Adrenal gland (tissue), 12 donors: ENCODE data around the gene SEMA6D. TPM values are rescaled to one million over a fixed set of nuclear protein-coding genes. Genes with fewer than 3 reads are reported as not detected.

Experiments used
- DNase-seq, 7 donors: peaks; one replicate each; pipeline ENCODE4 v3.0.0-alpha.2; 2019 to 2020
- H3K27ac ChIP-seq, 5 donors: fragments of 200-600 bp; sonication (generic) in 4 of 5; 1 replicate in 3 of 5; 2 replicates in 2 of 5; pipeline versions ENCODE4 v1.5.1 to v1.8.0; 2016 to 2020; ENCODE audit warnings: mild to moderate bottlenecking in 1 of 5
- H3K27me3 ChIP-seq: fragments of 200-600 bp; 2 replicates; pipeline ENCODE4 v1.8.0; 2021
- H3K36me3 ChIP-seq, 2 donors: fragments of 200-600 bp; replicated peaks in 1 of 2; 1 replicate in 1 of 2; 2 replicates in 1 of 2; pipeline versions ENCODE4 v1.5.1 to v1.8.0; 2018 to 2022
- H3K4me1 ChIP-seq, 2 donors: fragments of 200-600 bp; replicated peaks in 1 of 2; 1 replicate in 1 of 2; 2 replicates in 1 of 2; pipeline versions ENCODE4 v1.5.1 to v1.8.0; 2018 to 2021
- H3K4me3 ChIP-seq, 4 donors: fragments of 200-600 bp; sonication (generic) in 3 of 4; one replicate each; pipeline ENCODE4 v1.5.1; 2016 to 2018
- H3K9me3 ChIP-seq, 3 donors: fragments of 200-600 bp; sonication (generic) in 1 of 3; replicated peaks in 1 of 3; 1 replicate in 2 of 3; 2 replicates in 1 of 3; pipeline versions ENCODE4 v1.5.1 to v1.8.0; 2016 to 2021
- POLR2A ChIP-seq, 2 donors: fragments of 450-650 bp; IDR thresholded peaks; one replicate each; pipeline ENCODE4 v1.6.1; 2017; ENCODE audit warnings: antibody characterized with exemption in 2 of 2, mild to moderate bottlenecking in 2 of 2, moderate library complexity in 1 of 2
- WGBS, 4 donors: extraction: QIAGEN DNeasy Blood & Tissue Kit in 2 of 4; methylation state at CpG; one replicate each; pipeline versions ENCODE4 v1.1.5 to v1.1.7; 2013 to 2017; 5-methylcytosine and 5-hydroxymethylcytosine counted together
- intact Hi-C, 2 donors: fragments of 100-400 bp; cut with DNase I; formaldehyde crosslinking; loops; one replicate each; pipeline versions ENCODE4 v1.14.1 to v1.15.0; 2022 to 2023
- polyA plus RNA-seq, 3 donors: library from polyadenylated mRNA; stranded (reverse); fragments of 200-250 nt in 2 of 3; fragments of 350-450 nt in 1 of 3; fragmentation: Illumina TruSeq in 1 of 3; extraction: RNeasy Lipid Tissue Mini Kit (QIAGEN cat#74804) in 1 of 3; gene quantifications; one replicate each; pipeline ENCODE4 v1.2.3, GENCODE V29; 2013 to 2014
- total RNA-seq, 9 donors: library from RNA; depleted of rRNA in 4 of 9; stranded (reverse); fragments of >200 nt in 4 of 9; fragments of 120-200 nt in 1 of 9; fragmentation: NEBNext Ultra II Directional in 1 of 9; extraction: Animal tissue kit (Norgen Biotek cat#: 25700) in 1 of 9; gene quantifications; one replicate each; pipeline versions ENCODE4 v1.1.0 to v1.2.4, GENCODE V29; 2013 to 2023
- TF ChIP-seq, protein P1 (sequence below), 6 experiments: fragments of 450-650 bp in 4 of 6; fragments of 200-600 bp in 2 of 6; sonication (generic) in 1 of 6; IDR thresholded peaks; 1 replicate in 5 of 6; 2 replicates in 1 of 6; pipeline versions ENCODE4 v1.5.1 to v1.8.0; 2016 to 2021; ENCODE audit warnings: antibody characterized with exemption in 6 of 6, mild to moderate bottlenecking in 2 of 6, moderate library complexity in 1 of 6
- donor health status: healthy with polysubstance abuse.
- donor health status: Bipolar disorder and iron deficiency.
- donor health status: DM: yes; HTN: yes; CAD: no.
- donor health status: DM: no; HTN: no; CAD: no.
- donor health status: DM: no; HTN: no; CAD: no.
- donor health status: DM: yes; HTN: yes; CAD: no.

SEMA6D gene
- total and polyA plus RNA-seq, 12 donors, result 0.30 to 10.3 (median 2.5) TPM

DNA sequence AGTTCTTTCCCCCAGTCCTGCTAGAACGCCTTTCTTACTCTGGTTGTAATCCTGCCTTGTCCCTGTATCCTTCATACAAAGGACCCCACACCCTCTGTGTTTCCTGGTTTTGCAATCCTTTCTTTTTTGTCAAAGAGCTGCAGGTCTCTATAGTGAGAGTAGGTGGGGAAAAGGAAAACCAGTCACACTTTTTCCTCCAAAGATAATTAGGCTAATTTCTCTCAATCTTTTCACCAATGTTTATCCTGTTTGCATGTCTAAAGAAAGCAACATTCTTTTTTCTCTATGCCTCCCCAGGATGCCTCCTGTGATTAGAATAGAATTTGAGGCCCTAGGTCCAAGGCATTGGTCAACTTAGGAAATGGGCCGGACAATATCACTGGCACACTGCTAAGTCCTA is 25.4 kb downstream of the SEMA6D start:
- TF ChIP-seq POLR2A (IDR thresholded peaks at IDR 0.05), result no peak
- TF ChIP-seq, protein P1, sequence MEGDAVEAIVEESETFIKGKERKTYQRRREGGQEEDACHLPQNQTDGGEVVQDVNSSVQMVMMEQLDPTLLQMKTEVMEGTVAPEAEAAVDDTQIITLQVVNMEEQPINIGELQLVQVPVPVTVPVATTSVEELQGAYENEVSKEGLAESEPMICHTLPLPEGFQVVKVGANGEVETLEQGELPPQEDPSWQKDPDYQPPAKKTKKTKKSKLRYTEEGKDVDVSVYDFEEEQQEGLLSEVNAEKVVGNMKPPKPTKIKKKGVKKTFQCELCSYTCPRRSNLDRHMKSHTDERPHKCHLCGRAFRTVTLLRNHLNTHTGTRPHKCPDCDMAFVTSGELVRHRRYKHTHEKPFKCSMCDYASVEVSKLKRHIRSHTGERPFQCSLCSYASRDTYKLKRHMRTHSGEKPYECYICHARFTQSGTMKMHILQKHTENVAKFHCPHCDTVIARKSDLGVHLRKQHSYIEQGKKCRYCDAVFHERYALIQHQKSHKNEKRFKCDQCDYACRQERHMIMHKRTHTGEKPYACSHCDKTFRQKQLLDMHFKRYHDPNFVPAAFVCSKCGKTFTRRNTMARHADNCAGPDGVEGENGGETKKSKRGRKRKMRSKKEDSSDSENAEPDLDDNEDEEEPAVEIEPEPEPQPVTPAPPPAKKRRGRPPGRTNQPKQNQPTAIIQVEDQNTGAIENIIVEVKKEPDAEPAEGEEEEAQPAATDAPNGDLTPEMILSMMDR (IDR thresholded peaks at IDR 0.05), result no peak
- 76 to 84% (median 83%) methylated on average over 2 of the region's 2 CpGs for WGBS, 4 donors
- intact Hi-C loops, result no loop called here
- Histone ChIP-seq H3K9me3 (no peaks in the 10 kb centered on the region), H3K27ac (no peak overlapping the region), H3K27me3 (no peaks in the 10 kb centered on the region), H3K4me3 (no peak overlapping the region), H3K36me3 (no peaks in the 10 kb centered on the region), H3K4me1 (no peaks in the 10 kb centered on the region)
- DNase-seq, result no peak

GRCh38 chr15:47743385-47743784 is 26.1 kb downstream of the SEMA6D start:
- intact Hi-C loops, result no loop called here
- H3K27ac ChIP-seq, result no peak overlapping the region
- WGBS, 4 donors, result 63 to 82% (median 71%) methylated on average over 6 of the region's 6 CpGs

DNA sequence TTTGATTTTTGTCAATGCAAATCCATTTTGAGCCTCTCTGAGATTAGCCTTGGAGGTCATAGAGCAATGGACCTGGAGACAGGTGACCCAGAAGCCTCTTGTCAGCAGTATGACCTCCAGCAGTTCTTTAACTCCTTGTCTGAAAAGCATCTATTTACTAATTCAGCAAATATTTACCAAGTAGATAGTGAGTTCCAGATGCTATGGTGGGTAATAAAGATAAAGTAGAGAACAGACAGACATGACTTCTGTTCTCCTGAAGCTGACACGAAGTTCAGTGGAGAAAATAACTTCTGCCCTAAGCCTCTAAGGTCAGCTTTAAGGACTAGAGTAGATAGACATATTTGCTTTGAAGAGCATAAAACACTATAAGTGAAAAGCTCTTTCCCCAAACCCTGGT is 26.6 kb downstream of the SEMA6D start:
- 77 to 81% (median 79%) methylated on average over 1 of the region's 1 CpG for WGBS, 4 donors
- Histone ChIP-seq H3K4me3 (no peak overlapping the region), H3K27ac (no peak overlapping the region), H3K9me3 (no peaks in the 10 kb centered on the region), H3K4me1 (no peaks in the 10 kb centered on the region), H3K27me3 (no peaks in the 10 kb centered on the region), H3K36me3 (no peaks in the 10 kb centered on the region)
- no peak for DNase-seq
- TF ChIP-seq, protein P1 (IDR thresholded peaks at IDR 0.05), result no peak
- no peak for TF ChIP-seq POLR2A (IDR thresholded peaks at IDR 0.05)
- intact Hi-C loops, result no loop called here

More at GRCh38 chr15:47743385-47743784, 26.1 kb downstream of the SEMA6D start:
- Histone ChIP-seq H3K4me1 (no peaks in the 10 kb centered on the region), H3K27me3 (no peaks in the 10 kb centered on the region), H3K36me3 (no peaks in the 10 kb centered on the region), H3K9me3 (no peaks in the 10 kb centered on the region), H3K4me3 (no peak overlapping the region)
- TF ChIP-seq, protein P1 (IDR thresholded peaks at IDR 0.05), result no peak
- no peak for TF ChIP-seq POLR2A (IDR thresholded peaks at IDR 0.05)
- no peak for DNase-seq

DNA sequence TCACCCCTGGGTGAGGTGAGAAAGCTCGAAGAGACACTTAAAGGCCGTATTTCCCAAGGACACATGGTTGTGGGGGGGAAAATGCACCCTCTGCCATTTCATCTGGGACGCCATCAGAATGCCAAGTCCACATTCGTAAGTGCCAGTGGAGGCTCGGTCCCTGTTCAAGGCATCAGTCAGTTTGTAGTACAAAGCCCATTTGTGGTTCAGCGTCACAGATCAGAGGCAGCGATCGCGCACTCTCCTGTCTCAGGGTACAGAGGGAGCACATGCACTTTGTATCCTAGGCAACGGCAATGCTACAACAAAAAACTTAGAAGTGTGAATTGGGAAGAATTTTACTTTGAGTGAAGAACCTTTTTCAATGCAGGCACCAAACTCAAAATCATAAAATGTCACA is 27.2 kb downstream of the SEMA6D start:
- Histone ChIP-seq H3K4me3 (no peak overlapping the region), H3K9me3 (no peaks in the 10 kb centered on the region), H3K4me1 (no peaks in the 10 kb centered on the region), H3K27ac (no peak overlapping the region), H3K27me3 (no peaks in the 10 kb centered on the region), H3K36me3 (no peaks in the 10 kb centered on the region)
- intact Hi-C loops, result no loop called here
- TF ChIP-seq, protein P1 (IDR thresholded peaks at IDR 0.05), result no peak
- TF ChIP-seq POLR2A (IDR thresholded peaks at IDR 0.05), result no peak
- WGBS, 4 donors, result 79 to 93% (median 91%) methylated on average over 10 of the region's 10 CpGs
- DNase-seq, result no peak
